ENCODE measurements around the gene HMGA1.
A peak's percentile ranks its signal among the peaks of the same experiment; 100 is the strongest.
"Not testable (repeated sequence)": the region's sequence is repeated elsewhere in the genome, so short reads cannot be mapped to it uniquely, and the experiment has no call there.

HMGA1 gene

DNA sequence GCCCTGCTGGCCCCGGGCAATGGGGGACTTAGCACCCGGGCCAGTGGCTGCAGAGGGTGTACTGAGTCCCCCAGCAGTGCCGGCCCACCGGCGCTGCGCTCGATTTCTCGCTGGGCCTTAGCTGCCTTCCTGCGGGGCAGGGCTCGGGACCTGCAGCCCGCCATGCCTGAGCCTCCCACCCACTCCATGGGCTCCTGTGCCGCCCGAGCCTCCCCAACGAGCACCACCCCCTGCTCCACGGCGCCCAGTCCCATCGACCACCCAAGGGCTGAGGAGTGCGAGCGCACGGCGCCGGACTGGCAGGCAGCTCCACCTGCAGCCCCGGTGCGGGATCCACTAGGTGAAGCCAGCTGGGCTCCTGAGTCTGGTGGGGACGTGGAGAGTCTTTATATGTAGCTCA is 32.5 kb downstream of the HMGA1 start:
- not testable (repeated sequence) for DNase-seq

DNA sequence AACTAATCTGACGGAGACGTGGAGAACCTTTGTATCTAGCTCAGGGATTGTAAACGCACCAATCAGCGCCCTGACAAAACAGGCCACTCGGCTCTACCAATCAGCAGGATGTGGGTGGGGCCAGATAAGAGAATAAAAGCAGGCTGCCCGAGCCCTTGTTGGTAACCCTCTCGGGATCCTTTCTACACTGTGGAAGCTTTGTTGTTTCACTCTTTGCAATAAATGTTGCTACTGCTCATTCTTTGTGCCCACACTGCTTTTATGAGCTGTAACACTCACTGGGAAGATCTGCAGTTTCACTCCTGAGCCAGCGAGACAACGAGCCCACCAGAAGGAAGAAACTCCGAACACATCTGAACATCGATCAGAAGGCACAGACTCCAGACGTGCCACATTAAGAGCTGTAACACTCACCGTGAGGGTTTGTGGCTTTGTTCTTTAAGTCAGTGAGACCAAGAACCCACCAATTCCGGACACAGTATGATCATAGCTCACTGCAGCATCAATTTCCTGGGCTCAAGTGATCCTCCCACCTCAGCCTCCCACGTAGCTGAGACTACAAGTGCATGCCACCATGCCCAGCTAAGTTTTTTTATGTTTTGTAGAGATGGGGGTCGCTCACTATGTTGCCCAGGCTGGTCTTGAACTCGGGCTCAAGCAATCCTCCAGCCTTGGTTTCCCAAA is 33.1 kb downstream of the HMGA1 start:
- DNase-seq, result not testable (repeated sequence)

DNA sequence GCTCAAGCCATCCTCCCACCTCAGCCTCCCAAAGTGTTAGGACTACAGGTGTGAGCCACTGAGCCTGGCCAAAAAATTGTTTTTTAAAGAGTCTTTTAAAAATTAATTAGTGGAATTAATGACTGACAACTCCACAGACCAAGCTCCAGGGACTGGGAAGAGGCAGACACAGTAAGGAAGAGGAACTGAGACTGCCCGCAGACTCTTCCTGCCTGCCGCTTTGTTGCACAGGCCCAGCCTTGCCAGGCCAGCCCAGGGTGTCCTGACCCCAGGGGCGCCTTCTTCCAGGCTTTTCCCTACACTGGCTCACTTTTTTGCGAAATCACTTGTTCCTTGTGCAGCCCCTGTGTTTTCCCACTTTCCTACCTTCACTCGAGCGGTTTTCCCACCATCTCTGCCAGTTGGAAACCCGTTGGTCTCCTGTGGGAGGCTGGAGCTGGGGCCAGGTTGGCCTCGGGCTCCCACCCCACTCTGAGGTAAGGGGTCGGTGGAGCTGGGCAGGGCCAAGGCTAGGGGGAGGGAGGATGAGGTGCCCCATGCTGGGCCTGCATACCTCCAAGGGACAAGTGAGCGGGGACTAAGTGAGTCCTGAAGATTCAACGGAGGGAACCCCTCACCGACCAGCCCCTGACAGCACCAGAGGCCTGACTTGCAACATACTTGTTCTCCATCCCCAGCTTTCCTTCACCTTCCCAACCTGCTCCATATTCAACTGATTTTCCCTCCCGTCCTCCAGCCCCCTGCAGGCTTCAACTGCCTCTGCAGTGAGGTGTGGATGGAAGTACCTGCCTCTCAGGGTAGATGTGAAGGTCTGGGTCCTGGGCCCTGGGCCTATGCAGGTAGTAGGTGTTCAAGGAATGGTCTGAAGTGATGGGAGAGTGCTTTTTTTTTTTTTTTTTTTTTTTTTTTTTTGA is 35.6 kb downstream of the HMGA1 start:
- DNase-seq, result no peak

DNA sequence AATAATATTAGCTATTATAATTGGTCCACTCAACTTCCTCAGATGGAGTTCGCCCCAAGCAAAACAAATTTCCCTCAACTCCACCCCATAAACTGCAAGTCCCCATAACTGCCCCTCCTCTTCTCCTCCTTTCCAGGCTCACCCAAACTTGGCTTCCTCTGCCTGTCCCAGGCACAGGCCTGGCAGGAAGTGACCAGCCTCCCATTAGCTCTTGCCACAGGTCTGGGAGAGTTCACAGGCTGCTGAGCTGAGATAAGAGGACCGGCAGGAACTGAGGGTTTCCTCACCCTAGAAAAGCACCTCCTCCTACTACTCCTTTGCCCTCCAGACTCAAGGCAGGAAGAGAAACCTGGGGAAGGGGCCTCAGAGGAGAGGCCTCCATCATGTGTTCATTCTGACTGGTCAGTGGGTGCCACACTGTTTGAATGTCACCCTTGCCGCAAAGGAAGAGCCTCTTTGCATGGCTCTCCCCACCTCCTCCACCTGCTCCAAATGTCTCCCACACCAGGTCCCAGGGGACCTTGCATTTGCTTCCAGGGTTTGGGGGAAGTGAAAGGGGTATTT is 36.7 kb downstream of the HMGA1 start:
- no peak for DNase-seq

DNA sequence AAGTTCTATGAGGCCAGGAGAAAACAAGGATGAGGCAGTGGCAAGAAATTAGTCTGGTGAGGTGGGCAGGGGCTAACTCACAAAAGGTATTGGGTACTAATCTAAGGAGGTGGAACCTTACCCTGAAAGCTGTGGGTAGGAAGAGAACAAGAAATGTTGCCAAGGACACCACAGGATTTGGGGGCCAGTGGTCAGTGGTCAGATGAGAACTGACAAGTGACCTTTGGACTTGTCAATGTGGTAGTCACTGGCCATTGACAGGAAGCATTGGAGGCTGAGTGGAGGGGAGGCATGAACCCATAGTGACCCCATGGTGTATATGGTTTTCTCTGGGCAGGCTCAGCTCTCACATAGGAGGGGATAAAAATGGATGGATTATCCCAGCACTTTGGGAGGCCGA is 37.5 kb downstream of the HMGA1 start:
- no peak for DNase-seq

DNA sequence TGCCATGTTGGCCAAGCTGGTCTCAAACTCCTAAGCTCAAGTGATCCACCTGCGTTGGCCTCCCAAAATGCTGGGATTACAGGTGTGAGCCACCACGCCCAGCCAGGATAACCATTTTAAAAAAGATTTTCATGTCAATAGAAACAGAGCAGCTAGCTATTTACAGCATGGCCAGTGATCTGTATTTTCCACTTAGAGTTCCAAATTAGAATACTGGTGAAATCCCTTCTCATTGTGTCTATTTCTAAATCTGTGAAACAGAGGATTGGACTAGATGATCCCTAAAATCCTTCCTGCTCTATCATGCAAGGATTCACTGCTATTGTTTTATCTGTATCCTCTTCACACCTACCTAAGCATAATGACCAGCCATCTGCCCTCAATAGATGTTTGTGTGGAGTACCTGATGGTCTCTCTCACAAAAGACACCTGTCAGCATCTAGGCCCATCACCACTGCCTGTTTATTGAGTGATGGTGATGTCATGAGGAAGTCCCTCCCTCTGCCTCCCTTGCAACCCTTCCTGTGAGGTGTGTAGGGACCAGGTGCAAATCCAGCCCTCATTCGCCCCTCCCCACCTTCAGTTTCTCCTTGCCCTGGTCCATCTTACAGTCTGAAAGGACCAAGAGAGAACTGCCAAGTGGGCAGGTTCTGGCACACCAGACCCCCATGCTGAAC is 38.6 kb downstream of the HMGA1 start:
- DNase-seq, result no peak

DNA sequence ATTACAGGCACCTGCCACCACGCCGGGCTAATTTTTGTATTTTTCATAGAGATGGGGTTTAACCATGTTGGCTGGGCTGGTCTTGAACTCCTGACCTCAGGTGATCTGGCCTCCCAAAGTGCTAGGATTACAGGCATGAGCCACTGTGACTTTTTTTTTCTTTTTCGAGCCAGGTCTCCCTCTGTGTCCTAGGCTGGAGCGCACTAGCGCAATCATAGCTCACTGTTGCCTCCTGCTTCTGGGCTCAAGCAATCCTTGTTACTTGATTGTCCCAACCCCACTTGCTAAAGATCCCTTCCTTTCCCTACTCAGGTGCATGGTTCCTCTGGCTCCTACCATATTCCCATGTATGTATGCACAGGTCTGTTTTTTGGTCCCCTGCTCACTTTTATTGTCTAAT is 39.5 kb downstream of the HMGA1 start:
- no peak for DNase-seq

DNA sequence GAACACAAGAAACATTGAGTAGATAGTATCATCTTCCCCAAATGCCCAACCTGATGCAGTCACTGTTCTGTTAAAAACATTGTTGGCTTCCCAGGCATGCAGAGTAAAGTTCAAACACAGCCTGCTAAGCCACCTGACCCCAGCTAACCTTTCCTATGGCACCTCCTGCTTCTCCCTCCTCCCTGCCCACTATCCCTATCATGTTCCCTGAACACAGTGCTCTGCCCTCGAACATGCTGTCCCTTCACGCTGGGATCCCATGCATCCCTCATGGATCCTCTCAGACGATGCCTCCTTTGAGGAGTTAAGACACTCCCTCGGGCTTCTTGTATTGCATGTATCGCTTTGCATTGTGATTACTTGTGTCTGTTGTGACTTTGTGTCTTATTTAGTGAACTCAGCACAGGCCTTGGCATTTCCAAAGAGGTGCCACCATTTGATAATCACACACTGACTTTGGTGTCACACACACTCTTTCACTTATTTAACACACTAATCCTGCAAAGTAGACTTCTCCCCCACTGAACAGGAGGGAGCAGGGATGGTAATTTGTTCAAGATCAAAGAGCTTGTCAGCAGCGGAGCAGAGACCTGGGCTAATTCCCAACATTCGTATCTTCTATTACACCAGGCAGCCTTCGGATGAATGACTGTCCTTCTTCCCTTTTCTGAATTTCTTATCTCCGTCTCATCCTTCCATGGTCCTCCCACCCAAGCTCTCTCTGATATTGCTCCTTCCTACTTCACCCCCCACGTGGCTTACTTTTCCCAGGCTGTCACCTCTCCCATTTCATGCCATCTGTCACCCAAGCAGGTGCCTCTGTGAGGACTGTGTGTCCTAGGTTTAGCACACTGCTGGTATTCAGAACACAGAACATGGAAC is 40.4 kb downstream of the HMGA1 start:
- DNase-seq, result no peak

DNA sequence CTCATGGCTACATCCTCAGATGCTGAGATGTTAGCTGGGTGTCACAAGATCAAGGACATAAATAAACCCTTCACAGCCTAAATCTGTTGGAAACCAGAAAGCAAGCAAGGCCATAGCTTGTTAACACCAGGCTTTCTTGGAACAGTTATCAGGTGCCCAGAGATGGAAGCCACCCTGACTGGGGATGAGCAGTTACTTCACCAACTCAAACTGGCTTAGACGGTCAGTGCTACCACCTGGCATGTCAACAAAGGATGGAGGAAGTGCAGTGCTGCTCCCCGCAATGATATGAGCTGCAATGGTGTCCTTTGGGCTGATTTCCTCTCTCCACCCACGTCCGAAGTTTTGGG is 41.1 kb downstream of the HMGA1 start:
- no peak for DNase-seq

DNA sequence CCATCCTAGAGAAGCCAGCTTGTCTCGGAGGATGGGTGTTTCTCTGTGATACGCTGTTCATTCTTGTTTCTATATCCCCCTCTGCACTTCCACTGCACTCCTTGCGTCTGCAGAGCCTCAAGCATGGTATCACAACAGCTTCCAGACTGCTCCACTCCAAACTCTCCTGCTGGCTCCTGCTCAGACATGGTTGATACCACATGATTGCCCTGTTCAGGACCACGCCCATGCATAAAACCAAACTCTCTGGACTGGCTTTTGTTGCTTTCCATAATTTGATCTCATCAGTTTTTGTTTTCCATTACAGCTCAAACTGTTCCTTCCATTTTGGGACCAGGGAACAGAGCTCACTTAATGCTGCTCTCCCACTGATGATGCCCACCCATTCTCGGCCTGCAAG is 42.2 kb downstream of the HMGA1 start:
- no peak for DNase-seq

DNA sequence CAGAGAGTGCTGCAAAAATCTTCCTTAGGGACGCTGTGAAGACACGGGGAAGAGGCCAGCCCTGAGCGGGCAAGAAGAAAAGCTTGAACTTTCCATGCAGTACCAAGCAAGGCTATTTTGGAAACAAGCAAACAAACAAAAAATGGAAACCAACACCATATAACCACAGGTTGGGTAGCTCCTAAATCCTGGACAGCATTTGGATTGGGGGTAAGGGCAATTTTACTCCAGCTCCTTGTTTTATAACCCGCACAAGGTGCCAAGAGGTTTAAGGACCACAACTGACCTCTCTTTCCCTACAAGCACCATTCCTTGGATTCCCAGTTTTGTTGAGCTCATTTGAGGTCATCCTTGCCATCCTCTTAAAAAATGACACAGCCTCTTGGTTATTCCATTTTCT is 43.5 kb downstream of the HMGA1 start:
- DNase-seq, result no peak

DNA sequence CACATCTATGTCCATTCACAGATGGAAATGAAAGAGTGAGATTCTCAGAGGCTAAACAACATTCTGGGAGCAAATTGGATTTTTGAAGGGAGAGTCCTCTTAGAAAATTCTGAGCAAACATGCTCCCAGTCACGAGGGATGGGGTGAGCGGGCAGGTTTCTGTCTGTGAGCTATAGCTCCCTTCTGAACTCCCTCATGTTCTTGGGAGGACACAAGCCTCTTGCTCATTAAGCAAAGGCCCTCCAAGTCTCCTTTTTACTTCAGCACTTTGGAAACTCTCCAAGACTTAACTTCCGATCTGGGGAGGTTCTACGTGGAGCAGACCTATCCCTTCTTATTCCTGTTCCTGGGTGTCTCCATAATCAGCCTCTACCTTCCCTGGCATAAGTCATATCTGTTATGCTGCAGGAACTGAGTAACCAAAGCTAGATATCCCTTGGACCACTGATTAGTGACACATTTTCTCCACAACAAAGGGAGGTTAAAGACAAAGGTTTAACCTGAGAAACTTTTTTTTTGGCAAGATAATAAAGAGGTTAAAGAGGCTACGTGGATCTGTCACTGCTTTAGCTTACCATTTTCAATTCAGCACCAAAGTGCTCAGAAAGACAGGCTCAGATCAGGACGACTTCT is 45.1 kb downstream of the HMGA1 start:
- DNase-seq, result no peak

DNA sequence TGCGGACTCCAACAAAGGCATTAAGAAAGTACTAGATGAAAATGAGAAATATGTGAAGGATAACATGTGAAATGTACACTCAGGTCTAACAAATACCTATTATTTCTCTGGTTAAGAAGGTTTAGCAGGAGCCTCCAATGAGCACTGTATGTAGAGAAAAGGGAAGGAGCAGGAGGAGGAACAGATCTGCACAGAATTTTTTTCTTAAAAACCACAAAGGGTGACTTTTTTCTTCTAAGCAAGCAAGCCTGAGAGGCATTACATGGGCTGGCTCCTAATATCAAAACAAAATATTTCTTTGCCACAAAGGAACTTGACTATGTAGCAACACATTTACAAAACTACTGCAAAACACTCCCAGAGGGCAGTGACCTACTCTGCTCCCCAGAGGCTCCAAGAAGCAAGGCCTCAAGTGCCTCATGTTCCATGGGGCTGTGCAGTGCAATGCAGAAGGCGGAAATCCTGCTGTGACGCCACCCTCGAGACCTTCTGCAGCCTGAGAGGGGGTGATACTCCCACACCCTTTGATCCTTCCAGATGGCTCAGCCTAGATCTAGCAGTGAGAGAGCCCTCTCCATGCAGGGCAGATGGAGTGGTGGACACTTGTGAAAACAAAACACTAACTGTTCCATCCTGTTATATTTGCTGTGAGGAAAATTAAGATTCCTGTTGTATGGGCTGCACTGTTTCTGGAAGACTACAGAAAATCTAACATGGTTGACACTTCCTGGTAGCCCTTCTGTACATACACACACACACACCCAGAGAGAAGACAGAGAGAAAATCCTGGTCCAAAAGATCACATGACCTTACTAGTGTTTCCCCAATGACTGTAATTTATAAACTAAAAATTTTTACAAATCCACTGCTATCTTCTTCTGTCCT is 48.1 kb downstream of the HMGA1 start:
- DNase-seq, result no peak

DNA sequence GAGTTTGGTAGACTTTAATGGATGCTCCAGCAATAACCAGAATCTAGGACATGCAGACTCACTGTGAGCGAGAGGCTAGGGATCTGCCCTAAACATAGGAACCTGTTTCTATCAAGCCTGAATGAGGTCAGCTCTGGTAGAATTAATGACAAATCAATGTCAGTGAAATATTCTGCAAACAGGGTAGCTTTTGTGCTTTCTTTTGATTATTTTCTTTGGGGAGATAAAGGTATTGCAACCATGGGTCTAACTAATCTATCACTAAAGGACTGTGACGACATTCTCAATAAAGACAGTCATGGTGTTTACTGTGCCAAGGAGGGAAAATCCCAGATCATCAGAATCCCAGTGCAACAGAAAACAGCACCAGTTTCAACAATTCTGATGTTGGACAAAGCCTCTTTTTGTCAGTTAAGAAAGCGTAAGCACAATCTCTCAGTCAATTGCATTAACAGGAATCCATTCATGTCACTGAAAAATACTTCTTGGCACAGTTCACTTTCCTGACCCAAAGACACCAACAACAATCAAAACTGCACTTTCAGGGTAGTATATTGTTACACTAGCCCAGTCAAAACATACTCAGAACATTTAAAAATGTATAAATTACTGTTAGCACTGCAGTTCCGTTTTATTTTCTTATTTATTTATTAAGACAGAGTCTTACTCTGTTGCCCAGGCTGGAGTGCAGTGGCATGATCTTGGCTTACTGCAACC is 48.9 kb downstream of the HMGA1 start:
- no peak for DNase-seq

DNA sequence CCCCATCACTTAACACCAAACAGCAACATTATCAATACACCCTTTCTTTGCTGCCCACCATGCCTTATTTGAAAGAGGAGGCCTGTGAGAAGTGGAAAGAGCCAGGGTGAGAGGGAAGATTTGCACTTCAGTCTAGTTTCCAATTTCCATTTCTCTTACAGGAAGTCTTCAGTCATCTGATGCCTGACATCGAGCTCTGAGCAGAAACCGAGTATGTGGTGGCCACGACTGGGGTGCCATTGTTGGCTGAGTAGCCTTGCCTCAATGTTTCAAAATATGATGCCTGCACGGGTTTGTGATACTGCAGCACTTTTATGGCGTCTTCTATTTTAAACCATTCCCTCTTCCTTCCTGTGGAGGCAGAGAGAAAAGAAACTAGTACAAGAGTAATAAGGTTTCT is 51.9 kb downstream of the HMGA1 start:
- peak; percentile 49 for DNase-seq

DNA sequence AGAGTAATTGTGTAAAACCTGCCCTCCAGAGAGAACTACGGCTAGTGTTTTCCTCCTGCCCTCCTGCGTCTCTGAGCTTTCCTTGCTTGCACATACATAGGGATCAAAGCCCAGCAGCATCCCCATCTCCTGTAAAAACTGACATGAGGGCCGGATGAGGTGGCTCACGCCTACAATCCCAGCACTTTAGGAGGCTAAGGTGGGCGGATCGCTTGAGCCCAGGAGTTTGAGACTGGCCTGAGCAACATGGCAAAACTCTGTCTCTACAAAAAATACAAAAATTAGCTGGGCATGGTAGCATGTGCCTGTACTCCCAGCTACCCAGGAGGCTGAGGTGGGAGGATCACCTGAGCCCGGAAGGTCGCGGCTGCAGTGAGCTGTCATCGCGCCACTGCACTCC is 52.5 kb downstream of the HMGA1 start:
- no peak for DNase-seq

DNA sequence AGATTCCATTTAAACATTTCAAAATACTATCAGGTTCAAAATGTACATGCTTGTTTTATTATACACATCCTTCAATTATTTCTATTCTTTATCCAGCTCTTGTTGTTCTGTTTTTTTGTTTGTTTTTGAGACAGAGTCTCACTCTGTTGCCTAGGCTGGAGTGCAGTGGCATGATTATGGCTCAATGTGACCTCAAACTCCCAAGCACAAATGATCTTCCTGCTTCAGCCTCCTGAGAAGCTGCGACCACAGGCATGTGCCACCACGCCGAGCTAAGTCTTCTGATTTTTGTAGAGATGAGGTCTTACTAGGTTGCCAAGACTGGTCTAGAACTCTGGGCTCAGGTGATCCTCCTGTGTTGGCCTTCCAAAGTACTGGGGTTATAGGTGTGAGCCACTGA is 56.3 kb downstream of the HMGA1 start:
- no peak for DNase-seq

DNA sequence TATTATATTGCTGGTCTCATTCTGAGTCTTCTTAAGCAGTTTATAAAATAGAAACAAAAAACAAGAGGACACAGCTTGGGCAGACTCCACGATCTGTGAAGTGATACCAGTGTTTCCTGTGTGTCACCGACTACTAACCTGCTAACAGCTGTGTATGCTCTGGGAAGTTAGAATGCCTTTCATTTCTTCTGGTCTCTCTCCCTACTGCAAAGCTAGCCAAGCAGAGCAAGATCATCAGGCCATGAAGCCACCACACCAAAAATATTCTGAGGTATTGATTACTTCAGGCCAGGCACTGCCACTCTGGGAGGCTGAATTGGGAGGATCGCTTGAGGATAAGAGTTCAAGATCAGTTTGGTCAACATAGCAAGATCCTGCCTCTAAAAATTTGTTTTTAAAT is 59.0 kb downstream of the HMGA1 start:
- DNase-seq, result peak; percentile 43

Data from activated CD4-positive, alpha-beta T cell treated with anti-CD3 and anti-CD28 coated beads, Interleukin-10, Interleukin-2, amounts not matched to agents 100 ng/mL and 50 ng/mL, durations not matched to agents 16 hours and 8 hours (primary cell).